Neural cell (in vitro differentiated cells): ENCODE data around the gene TMEM132C. TPM values are rescaled to one million over a fixed set of nuclear protein-coding genes. Genes with fewer than 3 reads are reported as not detected.

Source experiments
- H2AFZ ChIP-seq: fragments of 200-600, 300-800 bp; sonication (generic), shearing (Covaris generic); 2 replicates; pipeline ENCODE4 v1.6.0; 2014; ENCODE audit warnings: low read depth, mild to moderate bottlenecking, antibody characterized with exemption, low read length, moderate library complexity
- H3F3A ChIP-seq: fragments of 200-600 bp; shearing (Covaris generic); 2 replicates; pipeline ENCODE4 v1.6.1; 2016; ENCODE audit warnings: mild to moderate bottlenecking, moderate library complexity, mixed read lengths, antibody characterized with exemption, low read length; ENCODE audit not compliant: insufficient read depth, poor library complexity, severe bottlenecking
- H3K27ac ChIP-seq: fragments of 200-600, 300-800 bp; sonication (generic), shearing (Covaris generic); 2 replicates; pipeline ENCODE4 v1.5.1; 2014; ENCODE audit warnings: mild to moderate bottlenecking, low read length, moderate library complexity
- H3K27me3 ChIP-seq: fragments of 300-800, 200-600 bp; sonication (generic), shearing (Covaris generic); 2 replicates; pipeline ENCODE4 v1.6.0; 2014; ENCODE audit warnings: mild to moderate bottlenecking, low read depth, low read length, moderate library complexity; ENCODE audit not compliant: insufficient read depth
- H3K36me3 ChIP-seq: fragments of 300-800, 200-600 bp; sonication (generic), shearing (Covaris generic); 2 replicates; pipeline ENCODE4 v1.5.1; 2014; ENCODE audit warnings: mild to moderate bottlenecking, antibody characterized with exemption, low read length, moderate library complexity; ENCODE audit not compliant: insufficient read depth
- H3K4me2 ChIP-seq: fragments of 300-800, 200-600 bp; sonication (generic), shearing (Covaris generic); 2 replicates; pipeline ENCODE4 v1.6.0; 2014; ENCODE audit warnings: mild to moderate bottlenecking, low read length
- H3K4me3 ChIP-seq: fragments of 300-800, 200-600 bp; sonication (generic), shearing (Covaris generic); 2 replicates; pipeline ENCODE4 v1.5.1; 2014; ENCODE audit warnings: mild to moderate bottlenecking, low read length, moderate library complexity
- H3K79me2 ChIP-seq: fragments of 200-600 bp; shearing (Covaris generic); replicated peaks from 2 replicates; pipeline ENCODE4 v1.6.0; 2014; ENCODE audit warnings: mild to moderate bottlenecking, low read length, moderate library complexity; ENCODE audit not compliant: insufficient read depth
- H3K9ac ChIP-seq: fragments of 300-800, 200-600 bp; sonication (generic), shearing (Covaris generic); 2 replicates; pipeline ENCODE4 v1.6.1; 2016; ENCODE audit warnings: mild to moderate bottlenecking, low read length, mixed read lengths
- H3K9me2 ChIP-seq: fragments of 200-600 bp; shearing (Covaris generic); 2 replicates; pipeline ENCODE4 v1.6.1; 2016; ENCODE audit warnings: mild to moderate bottlenecking, low read length, mixed read lengths; ENCODE audit not compliant: insufficient read depth
- H3K9me3 ChIP-seq: fragments of 200-600, 300-800 bp; sonication (generic), shearing (Covaris generic); 2 replicates; pipeline ENCODE4 v1.6.1; 2016; ENCODE audit warnings: mild to moderate bottlenecking, mixed run types, low read length, moderate library complexity, mixed read lengths
- H4K20me1 ChIP-seq: fragments of 200-600 bp; shearing (Covaris generic); 2 replicates; pipeline ENCODE4 v1.6.1; 2016; ENCODE audit warnings: mild to moderate bottlenecking, mixed run types; ENCODE audit not compliant: insufficient read depth
- CTCF ChIP-seq: fragments of 450-650 bp; IDR thresholded peaks from 2 replicates; pipeline ENCODE4 v1.5.1; 2014; ENCODE audit warnings: antibody characterized with exemption, mild to moderate bottlenecking, moderate library complexity; ENCODE audit not compliant: poor library complexity, severe bottlenecking
- EP300 ChIP-seq: fragments of 450-650 bp; conservative IDR thresholded peaks from 2 replicates; pipeline ENCODE4 v1.6.1; 2014; ENCODE audit warnings: antibody characterized with exemption, mild to moderate bottlenecking, moderate library complexity; ENCODE audit not compliant: poor library complexity, severe bottlenecking
- EZH2 ChIP-seq: fragments of 200-600, 300-800 bp; shearing (Covaris generic), sonication (generic); IDR thresholded peaks from 2 replicates; pipeline ENCODE4 v1.6.1; 2014; ENCODE audit warnings: antibody characterized with exemption, low read length, borderline replicate concordance, mild to moderate bottlenecking; ENCODE audit not compliant: insufficient read depth, poor library complexity, severe bottlenecking
- MXI1 ChIP-seq: fragments of 450-650 bp; conservative IDR thresholded peaks from 2 replicates; pipeline ENCODE4 v1.6.1; 2014; ENCODE audit warnings: antibody characterized with exemption, mild to moderate bottlenecking; ENCODE audit not compliant: poor library complexity, severe bottlenecking
- POLR2AphosphoS5 ChIP-seq: IDR thresholded peaks from 2 replicates; pipeline ENCODE4 v1.6.1; 2012
- RAD21 ChIP-seq: fragments of 450-650 bp; conservative IDR thresholded peaks from 2 replicates; pipeline ENCODE4 v1.6.1; 2014; ENCODE audit warnings: antibody characterized with exemption, mild to moderate bottlenecking, moderate library complexity
- REST ChIP-seq: IDR thresholded peaks from 2 replicates; pipeline ENCODE4 v1.6.1; 2012; ENCODE audit warnings: borderline replicate concordance
- SMC3 ChIP-seq: fragments of 450-650 bp; conservative IDR thresholded peaks from 2 replicates; pipeline ENCODE4 v1.6.1; 2014; ENCODE audit warnings: antibody characterized with exemption, mild to moderate bottlenecking, moderate library complexity; ENCODE audit not compliant: poor library complexity
- TAF1 ChIP-seq: IDR thresholded peaks from 2 replicates; pipeline ENCODE4 v1.6.1; 2012; ENCODE audit warnings: low read depth
- polyA plus RNA-seq: library from polyadenylated mRNA; depleted of rRNA; stranded (reverse); fragments of >200 nt; gene quantifications from 2 replicates; pipeline ENCODE4 v1.2.3, GENCODE V29; 2014

Gene TMEM132C
- polyA plus RNA-seq, 1 donor from 2014 or later = 0.06 TPM

GRCh38 chr12:128312661-128313060 is 45.7 kb downstream of the TMEM132C start:
- Histone ChIP-seq H4K20me1 (no peaks in the 10 kb centered on the region), H3K9ac (no peak overlapping the region), H3K27me3 (no peaks in the 10 kb centered on the region), H2AFZ (no peak overlapping the region), H3K36me3 (no peaks in the 10 kb centered on the region), H3K9me2 (no peaks in the 10 kb centered on the region), H3K4me2 (no peak overlapping the region), H3K4me3 (no peak overlapping the region), H3K9me3 (no peaks in the 10 kb centered on the region), H3K27ac (no peak overlapping the region), H3F3A (no peaks in the 10 kb centered on the region), H3K79me2 (no peaks in the 10 kb centered on the region)
- TF ChIP-seq TAF1 = no peak
- no peak for TF ChIP-seq EP300
- TF ChIP-seq REST = no peak
- TF ChIP-seq POLR2AphosphoS5 = no peak
- TF ChIP-seq RAD21 = no peak
- TF ChIP-seq MXI1 = no peak
- TF ChIP-seq CTCF = no peak
- no peak for TF ChIP-seq SMC3
- TF ChIP-seq EZH2 = no peak

GRCh38 chr12:128313931-128314330 is 47.0 kb downstream of the TMEM132C start:
- no peaks in the 10 kb centered on the region for H3K79me2 ChIP-seq

More at GRCh38 chr12:128313931-128314330, 47.0 kb downstream of the TMEM132C start:
- H3F3A ChIP-seq = no peaks in the 10 kb centered on the region
- no peaks in the 10 kb centered on the region for H4K20me1 ChIP-seq
- no peak overlapping the region for H3K27ac ChIP-seq
- no peak overlapping the region for H2AFZ ChIP-seq
- TF ChIP-seq EZH2 (no peak), CTCF (no peak), SMC3 (no peak), MXI1 (no peak), REST (no peak), POLR2AphosphoS5 (no peak), TAF1 (no peak), EP300 (no peak), RAD21 (no peak)
- H3K4me2 ChIP-seq = no peak overlapping the region
- H3K36me3 ChIP-seq = no peaks in the 10 kb centered on the region
- no peaks in the 10 kb centered on the region for H3K9me3 ChIP-seq
- H3K9ac ChIP-seq = no peak overlapping the region
- H3K4me3 ChIP-seq = no peak overlapping the region
- H3K27me3 ChIP-seq = no peaks in the 10 kb centered on the region
- H3K9me2 ChIP-seq = no peaks in the 10 kb centered on the region
